H1 (cell line): ENCODE measurements around the gene TEX38. TPM values are rescaled to one million over a fixed set of nuclear protein-coding genes. Genes with fewer than 3 reads are reported as not detected.

Source experiments
- CHD7 ChIP-seq: fragments of 300-600 bp; sonication (generic); IDR thresholded peaks from 2 replicates; pipeline ENCODE4 v1.7.1; 2012; ENCODE audit warnings: low read length, moderate library complexity, mild to moderate bottlenecking, inconsistent platforms; ENCODE audit not compliant: insufficient replicate concordance
- CREB1 ChIP-seq: IDR thresholded peaks from 2 replicates; pipeline ENCODE4 v1.6.1; 2012; ENCODE audit warnings: inconsistent platforms
- EP300 ChIP-seq, 2 experiments: IDR thresholded peaks; 1 replicate in 1 of 2; 2 replicates in 1 of 2; pipeline ENCODE4 v1.6.1; 2011 to 2012; ENCODE audit warnings: low read depth in 2 of 2, low read length in 2 of 2, mild to moderate bottlenecking in 2 of 2, borderline replicate concordance in 1 of 2, inconsistent platforms in 1 of 2, moderate library complexity in 1 of 2
- JUN ChIP-seq: IDR thresholded peaks from 2 replicates; pipeline ENCODE4 v1.6.1; 2011; ENCODE audit warnings: low read depth, mild to moderate bottlenecking, improper control_type of control experiment, low read length
- KDM1A ChIP-seq: fragments of 200-600, 300-600 bp; sonication (generic); IDR thresholded peaks from 2 replicates; pipeline ENCODE4 v1.7.1; 2016; ENCODE audit warnings: mild to moderate bottlenecking, low read length, borderline replicate concordance
- RBBP5 ChIP-seq: IDR thresholded peaks from 2 replicates; pipeline ENCODE4 v1.7.1; 2012; ENCODE audit warnings: low read depth, mild to moderate bottlenecking, inconsistent platforms, low read length, moderate library complexity, borderline replicate concordance
- RNF2 ChIP-seq: fragments of 200-900, 300-1000 bp; sonication (generic); IDR thresholded peaks from 2 replicates; pipeline ENCODE4 v1.7.1; 2016; ENCODE audit warnings: borderline replicate concordance, low read depth, mild to moderate bottlenecking, antibody characterized with exemption, low read length; ENCODE audit not compliant: poor library complexity, severe bottlenecking; ENCODE audit errors: missing control alignments
- SRF ChIP-seq: IDR thresholded peaks from 2 replicates; pipeline ENCODE4 v1.6.1; 2011; ENCODE audit warnings: mild to moderate bottlenecking, low read depth, low read length, moderate library complexity
- polyA plus RNA-seq, 7 experiments: library from polyadenylated mRNA; depleted of rRNA in 3 of 7; stranded (reverse) in 5 of 7; unstranded in 2 of 7; fragments of >200 nt in 5 of 7; fragments of 200-250 nt in 2 of 7; gene quantifications; 1 replicate in 5 of 7; 2 replicates in 1 of 7; 4 replicates in 1 of 7; pipeline versions ENCODE4 v1.2.1 to v1.2.3, GENCODE V29; 2011 to 2013; ENCODE audit warnings: missing spikeins in 2 of 7, mixed read lengths in 2 of 7
- total RNA-seq: library from RNA; stranded (reverse); fragmentation: NEBNext Ultra II Directional; extraction: Animal tissue kit (Norgen Biotek cat#: 25700); gene quantifications from 2 replicates; pipeline ENCODE4 v1.2.1, GENCODE V29; 2021

TEX38 gene
- total and polyA plus RNA-seq, 2 of the 8 experiments (the other 6 are each of a cell fraction or from before 2014, with no cell fraction given) = 0.33 TPM; not detected in 1

- TF ChIP-seq CHD7 (no peak), CREB1 (no peak), RBBP5 (0 out of 2 replicates have a peak, but pooled peaks have one; percentile 73), RNF2 (no peak), JUN (no peak), SRF (no peak), EP300 (IDR thresholded peaks at IDR 0.05; ENCODE audit: borderline replicate concordance in 1 of 2, low read depth in 2 of 2, low read length in 2 of 2) (peak in 1 of 2 experiments; percentile 48; a peak in 1 of 3 replicates), KDM1A (no peak)
Measured at GRCh38 chr1:46667782-46668760, 3.6 kb upstream of the TEX38 start, which contains the start of gene ATPAF1 (continued).
